GM12878 (cell line): ENCODE measurements around the gene CDC37L1. TPM values are rescaled to one million over a fixed set of nuclear protein-coding genes. Genes with fewer than 3 reads are reported as not detected.

ENCODE experiments used
- ASH2L ChIP-seq: fragments of 300-600, 200-600 bp; sonication (generic); IDR thresholded peaks from 2 replicates; pipeline ENCODE4 v1.6.1; 2017; ENCODE audit warnings: low read depth, mild to moderate bottlenecking, borderline replicate concordance
- BCL3 ChIP-seq: IDR thresholded peaks from 2 replicates; pipeline ENCODE4 v1.6.1; 2011; ENCODE audit warnings: borderline replicate concordance, low read depth, mild to moderate bottlenecking, moderate library complexity, low read length; ENCODE audit not compliant: insufficient read depth, poor library complexity, severe bottlenecking
- CBX5 ChIP-seq: sonication (generic); IDR thresholded peaks from 2 replicates; pipeline ENCODE4 v1.6.1; 2016; ENCODE audit warnings: low read depth, moderate library complexity, mild to moderate bottlenecking, inconsistent platforms
- CHD2 ChIP-seq: IDR thresholded peaks from 2 replicates; pipeline ENCODE4 v1.6.1; 2011; ENCODE audit warnings: low read depth, low read length, improper control_type of control experiment, borderline replicate concordance
- CHD4 ChIP-seq: fragments of 200-600 bp; sonication (generic); IDR thresholded peaks from 2 replicates; pipeline ENCODE4 v1.6.1; 2016; ENCODE audit warnings: mild to moderate bottlenecking
- CREM ChIP-seq: IDR thresholded peaks from 2 replicates; pipeline ENCODE4 v1.6.1; 2014; ENCODE audit warnings: antibody characterized with exemption, low read depth
- E2F4 ChIP-seq: IDR thresholded peaks from 2 replicates; pipeline ENCODE4 v1.6.1; 2012; ENCODE audit warnings: low read depth, low read length, improper control_type of control experiment
- ETV6 ChIP-seq, 2 experiments: fragments of 450-650 bp in 1 of 2; IDR thresholded peaks in 1 of 2; conservative IDR thresholded peaks in 1 of 2; 2 replicates each; pipeline ENCODE4 v1.6.1; 2014; ENCODE audit warnings: antibody characterized with exemption in 1 of 2, borderline replicate concordance in 1 of 2, low read depth in 1 of 2, mild to moderate bottlenecking in 1 of 2, moderate library complexity in 1 of 2
- EZH2 ChIP-seq: IDR thresholded peaks from 2 replicates; pipeline ENCODE4 v1.6.1; 2012; ENCODE audit warnings: low read depth, mild to moderate bottlenecking, control low read depth, inconsistent platforms, low read length, borderline replicate concordance; ENCODE audit not compliant: control insufficient read depth
- FOXK2 ChIP-seq: fragments of 450-650 bp; IDR thresholded peaks from 2 replicates; pipeline ENCODE4 v1.6.1; 2017; ENCODE audit warnings: mild to moderate bottlenecking, moderate library complexity
- HDAC6 ChIP-seq: fragments of 200-600 bp; sonication (generic); IDR thresholded peaks from one replicate; pipeline ENCODE4 v1.8.0; 2017; ENCODE audit warnings: antibody characterized with exemption; ENCODE audit not compliant: unreplicated experiment
- IRF4 ChIP-seq: IDR thresholded peaks from 2 replicates; pipeline ENCODE4 v1.6.1; 2011; ENCODE audit warnings: low read depth, low read length
- MTA3 ChIP-seq: IDR thresholded peaks from 2 replicates; pipeline ENCODE4 v1.6.1; 2012; ENCODE audit warnings: low read length, inconsistent platforms, borderline replicate concordance
- NBN ChIP-seq: fragments of 450-650 bp; IDR thresholded peaks from 2 replicates; pipeline ENCODE4 v1.6.1; 2016
- NR2C1 ChIP-seq: fragments of 450-650 bp; IDR thresholded peaks from 2 replicates; pipeline ENCODE4 v1.6.1; 2017; ENCODE audit warnings: antibody characterized with exemption, mild to moderate bottlenecking, moderate library complexity
- NR2C2 ChIP-seq: IDR thresholded peaks from 2 replicates; pipeline ENCODE4 v1.6.1; 2011; ENCODE audit warnings: borderline replicate concordance, low read depth; ENCODE audit not compliant: control insufficient read depth, insufficient read length
- PAX5 ChIP-seq: IDR thresholded peaks from 2 replicates; pipeline ENCODE4 v1.6.1; 2011; ENCODE audit warnings: low read depth, low read length, borderline replicate concordance
- POLR2AphosphoS2 ChIP-seq: IDR thresholded peaks from 2 replicates; pipeline ENCODE4 v1.6.1; 2011; ENCODE audit warnings: low read depth, mild to moderate bottlenecking, low read length, improper control_type of control experiment, moderate library complexity
- RUNX3 ChIP-seq: IDR thresholded peaks from 2 replicates; pipeline ENCODE4 v1.6.1; 2012; ENCODE audit warnings: low read length, inconsistent platforms
- SIN3A ChIP-seq: IDR thresholded peaks from 2 replicates; pipeline ENCODE4 v1.6.1; 2012; ENCODE audit warnings: low read depth, low read length, improper control_type of control experiment
- SMAD1 ChIP-seq: fragments of 450-650 bp; IDR thresholded peaks from 2 replicates; pipeline ENCODE4 v1.6.1; 2018; ENCODE audit warnings: mild to moderate bottlenecking, low read depth; ENCODE audit not compliant: partially characterized antibody
- SMARCA5 ChIP-seq: fragments of 450-650 bp; IDR thresholded peaks from 2 replicates; pipeline ENCODE4 v1.6.1; 2017; ENCODE audit warnings: mild to moderate bottlenecking
- SUPT20H ChIP-seq: IDR thresholded peaks from 2 replicates; pipeline ENCODE4 v1.6.1; 2011; ENCODE audit warnings: low read depth, mild to moderate bottlenecking, low read length, moderate library complexity, borderline replicate concordance; ENCODE audit not compliant: control insufficient read depth
- ZBED1 ChIP-seq: IDR thresholded peaks from 2 replicates; pipeline ENCODE4 v1.6.1; 2016; ENCODE audit warnings: borderline replicate concordance
- ZNF217 ChIP-seq: fragments of 450-650 bp; IDR thresholded peaks from 2 replicates; pipeline ENCODE4 v1.6.1; 2017; ENCODE audit warnings: antibody characterized with exemption, mild to moderate bottlenecking
- ZSCAN29 ChIP-seq: fragments of 450-650 bp; IDR thresholded peaks from 2 replicates; pipeline ENCODE4 v1.6.1; 2017; ENCODE audit warnings: mild to moderate bottlenecking, moderate library complexity
- ZZZ3 ChIP-seq: IDR thresholded peaks from 2 replicates; pipeline ENCODE4 v1.6.1; 2011; ENCODE audit warnings: low read depth; ENCODE audit not compliant: control insufficient read depth, insufficient read length
- polyA plus RNA-seq, 11 experiments: library from polyadenylated mRNA; depleted of rRNA in 4 of 11; unstranded in 6 of 11; stranded (reverse) in 5 of 11; fragments of >200 nt; fragmentation: Nextera tagmentation in 4 of 11; fragmentation: Illumina TruSeq in 1 of 11; extraction: Ambion mirVana in 4 of 11; extraction: Trizol in 1 of 11; gene quantifications; 1 replicate in 1 of 11; 2 replicates in 10 of 11; pipeline versions ENCODE4 v1.2.1 to v1.2.3, GENCODE V29; 2011 to 2016; ENCODE audit warnings: inconsistent platforms in 2 of 11, missing spikeins in 2 of 11, low read depth in 1 of 11
- total RNA-seq, 4 experiments: library from RNA; depleted of rRNA in 3 of 4; stranded (reverse); fragments of >200 nt in 3 of 4; fragmentation: Illumina TruSeq in 1 of 4; extraction: Trizol in 1 of 4; gene quantifications; 2 replicates each; pipeline versions ENCODE4 v1.2.1 to v1.2.3, GENCODE V29; 2013 to 2021

The CDC37L1 gene
- total and polyA plus RNA-seq, 10 of the 15 experiments (the other 5 are each of a cell fraction or from before 2014, with no cell fraction given) = 2.2 to 16.6 (median 8.2) TPM

- TF ChIP-seq BCL3 (peak; percentile 47), ZZZ3 (no peak), ZBED1 (peak; percentile 77), SIN3A (peak; percentile 63; the same call in 1 of the 2 replicates), SUPT20H (no peak), RUNX3 (peak; percentile 91), ZSCAN29 (0 out of 2 replicates have a peak, but pooled peaks have one; percentile 60), CREM (peak; percentile 96), SMARCA5 (0 out of 2 replicates have a peak, but pooled peaks have one; percentile 22), HDAC6 (no peak), ETV6 (conservative IDR thresholded peaks at IDR 0.05 in 1 of 2, IDR thresholded peaks at IDR 0.05 in 1 of 2; ENCODE audit: borderline replicate concordance in 1 of 2, low read depth in 1 of 2) (no peak; a peak in 1 of 4 replicates), ZNF217 (no peak), E2F4 (no peak), POLR2AphosphoS2 (peak; percentile 68), SMAD1 (no peak), EZH2 (no peak), CBX5 (peak; percentile 62), PAX5 (peak; percentile 59; the same call in 1 of the 2 replicates), CHD2 (peak; percentile 40; the same call in 1 of the 2 replicates), MTA3 (no peak), NR2C1 (peak; percentile 84), NBN (peak; percentile 80; the same call in 1 of the 2 replicates), FOXK2 (no peak), IRF4 (no peak), NR2C2 (no peak), CHD4 (no peak), ASH2L (0 out of 2 replicates have a peak, but pooled peaks have one; percentile 66)
These were observed at the start of gene CDC37L1 (continued) for GRCh38 chr9:4679268-4680172.
